H9 (cell line): ENCODE results near the gene ZC3H8. TPM values are rescaled to one million over a fixed set of nuclear protein-coding genes. Genes with fewer than 3 reads are reported as not detected.
"Not testable (repeated sequence)": the region's sequence is repeated elsewhere in the genome, so short reads cannot be mapped to it uniquely, and the experiment has no call there.

ENCODE experiments used
- DNase-seq: peaks from one replicate; pipeline ENCODE4 v3.0.0-alpha.2; 2017
- H2AFZ ChIP-seq: one replicate; pipeline ENCODE4 v1.6.1; 2013; ENCODE audit warnings: mild to moderate bottlenecking, low read length, control low read depth, moderate library complexity
- H2AK5ac ChIP-seq: 2 replicates; pipeline ENCODE4 v1.6.1; 2013; ENCODE audit warnings: low read length, control low read depth, mixed read lengths; ENCODE audit not compliant: insufficient read length
- H2BK120ac ChIP-seq: one replicate; pipeline ENCODE4 v1.6.1; 2013; ENCODE audit warnings: low read depth, mild to moderate bottlenecking, low read length, control low read depth, inconsistent platforms; ENCODE audit not compliant: poor library complexity, severe bottlenecking
- H2BK12ac ChIP-seq: 2 replicates; pipeline ENCODE4 v1.6.1; 2013; ENCODE audit warnings: low read length, control low read depth, mixed read lengths, low read depth; ENCODE audit not compliant: insufficient read length
- H2BK15ac ChIP-seq: 2 replicates; pipeline ENCODE4 v1.6.1; 2013; ENCODE audit warnings: low read depth, low read length, control low read depth
- H2BK20ac ChIP-seq: one replicate; pipeline ENCODE4 v1.6.1; 2013; ENCODE audit warnings: low read depth, mild to moderate bottlenecking, low read length, control low read depth, inconsistent platforms; ENCODE audit not compliant: poor library complexity, severe bottlenecking
- H2BK5ac ChIP-seq: 2 replicates; pipeline ENCODE4 v1.6.1; 2013; ENCODE audit warnings: low read length, control low read depth, mixed read lengths; ENCODE audit not compliant: insufficient read length
- H3K14ac ChIP-seq: 2 replicates; pipeline ENCODE4 v1.6.1; 2013; ENCODE audit warnings: low read length, control low read depth; ENCODE audit not compliant: insufficient read depth
- H3K18ac ChIP-seq: 2 replicates; pipeline ENCODE4 v1.6.1; 2013; ENCODE audit warnings: low read depth, mild to moderate bottlenecking, mixed read lengths, low read length, control low read depth; ENCODE audit not compliant: insufficient read length
- H3K23ac ChIP-seq: 2 replicates; pipeline ENCODE4 v1.6.1; 2013; ENCODE audit warnings: low read length, control low read depth, mixed read lengths, low read depth; ENCODE audit not compliant: insufficient read length
- H3K23me2 ChIP-seq: 2 replicates; pipeline ENCODE4 v1.6.1; 2013; ENCODE audit warnings: low read depth, mild to moderate bottlenecking, mixed read lengths, low read length, control low read depth; ENCODE audit not compliant: insufficient read length, poor library complexity, severe bottlenecking
- H3K27ac ChIP-seq: 2 replicates; pipeline ENCODE4 v1.5.1; 2013; ENCODE audit warnings: low read length, control low read depth, mixed read lengths, low read depth; ENCODE audit not compliant: insufficient read length
- H3K27me3 ChIP-seq: 2 replicates; pipeline ENCODE4 v1.6.1; 2013; ENCODE audit warnings: low read length, control low read depth, inconsistent platforms; ENCODE audit not compliant: insufficient read depth
- H3K4ac ChIP-seq: 2 replicates; pipeline ENCODE4 v1.6.1; 2013; ENCODE audit warnings: low read depth, mild to moderate bottlenecking, control low read depth, inconsistent platforms, low read length, moderate library complexity
- H3K4me1 ChIP-seq: 2 replicates; pipeline ENCODE4 v1.6.1; 2013; ENCODE audit warnings: low read length, control low read depth, inconsistent platforms; ENCODE audit not compliant: insufficient read depth
- H3K4me2 ChIP-seq: 2 replicates; pipeline ENCODE4 v1.6.1; 2013; ENCODE audit warnings: low read length, control low read depth, mixed read lengths; ENCODE audit not compliant: insufficient read length, insufficient read depth
- H3K56ac ChIP-seq: 2 replicates; pipeline ENCODE4 v1.6.1; 2013; ENCODE audit warnings: low read depth, mild to moderate bottlenecking, mixed read lengths, low read length, control low read depth; ENCODE audit not compliant: insufficient read length
- H3K79me1 ChIP-seq: 2 replicates; pipeline ENCODE4 v1.6.1; 2013; ENCODE audit warnings: low read depth, mild to moderate bottlenecking, moderate library complexity, low read length, control low read depth, inconsistent platforms; ENCODE audit not compliant: insufficient read depth, poor library complexity, severe bottlenecking
- H3K79me2 ChIP-seq: 2 replicates; pipeline ENCODE4 v1.6.1; 2013; ENCODE audit warnings: low read length, control low read depth, inconsistent platforms; ENCODE audit not compliant: insufficient read depth
- H3K9ac ChIP-seq: 2 replicates; pipeline ENCODE4 v1.6.1; 2013; ENCODE audit warnings: low read length, control low read depth, mixed read lengths; ENCODE audit not compliant: insufficient read length; ENCODE audit errors: extremely low read depth
- H3K9me3 ChIP-seq: one replicate; pipeline ENCODE4 v1.6.1; 2013; ENCODE audit warnings: low read depth, low read length, inconsistent platforms; ENCODE audit not compliant: control insufficient read depth
- H3T11ph ChIP-seq: one replicate; pipeline ENCODE4 v1.6.1; 2013; ENCODE audit warnings: mild to moderate bottlenecking, low read length, control low read depth, inconsistent platforms
- H4K20me1 ChIP-seq: one replicate; pipeline ENCODE4 v1.6.1; 2013; ENCODE audit not compliant: control insufficient read depth, insufficient read length, insufficient read depth
- H4K5ac ChIP-seq: 2 replicates; pipeline ENCODE4 v1.6.1; 2013; ENCODE audit warnings: low read depth, mild to moderate bottlenecking, mixed read lengths, low read length, control low read depth; ENCODE audit not compliant: insufficient read length
- H4K8ac ChIP-seq: replicated peaks from 2 replicates; pipeline ENCODE4 v1.6.1; 2013; ENCODE audit warnings: low read length, control low read depth, mixed read lengths, low read depth; ENCODE audit not compliant: insufficient read length
- H4K91ac ChIP-seq: 2 replicates; pipeline ENCODE4 v1.6.1; 2013; ENCODE audit warnings: low read depth, mild to moderate bottlenecking, moderate library complexity, mixed read lengths, low read length, control low read depth; ENCODE audit not compliant: insufficient read length
- H3K27ac Mint-ChIP-seq, 3 experiments: 2 replicates in 2 of 3; 3 replicates in 1 of 3; pipeline ENCODE4 v1.8.0; 2020 to 2021; ENCODE audit warnings: mixed read lengths in 3 of 3, mild to moderate bottlenecking in 1 of 3, moderate library complexity in 1 of 3
- H3K27me3 Mint-ChIP-seq: 2 replicates; pipeline ENCODE4 v1.8.0; 2021; ENCODE audit warnings: low read depth, mild to moderate bottlenecking, moderate library complexity, mixed read lengths
- H3K36me3 Mint-ChIP-seq, 3 experiments: 2 replicates in 2 of 3; 3 replicates in 1 of 3; pipeline ENCODE4 v1.8.0; 2020 to 2021; ENCODE audit warnings: low read depth in 3 of 3, mixed read lengths in 3 of 3; ENCODE audit not compliant: insufficient read depth in 1 of 3
- H3K4me1 Mint-ChIP-seq, 2 experiments: 2 replicates each; pipeline ENCODE4 v1.8.0; 2020; ENCODE audit warnings: mixed read lengths in 2 of 2
- H3K4me3 Mint-ChIP-seq, 2 experiments: 2 replicates in 1 of 2; 3 replicates in 1 of 2; pipeline ENCODE4 v1.8.0; 2020 to 2021; ENCODE audit warnings: mild to moderate bottlenecking in 2 of 2, mixed read lengths in 2 of 2, moderate library complexity in 1 of 2
- H3K9me3 Mint-ChIP-seq, 2 experiments: 2 replicates in 1 of 2; 3 replicates in 1 of 2; pipeline ENCODE4 v1.8.0; 2020; ENCODE audit warnings: mild to moderate bottlenecking in 2 of 2, mixed read lengths in 2 of 2, moderate library complexity in 1 of 2
- WGBS: extraction: QIAGEN DNeasy Blood & Tissue Kit; methylation state at CpG from one replicate; pipeline ENCODE4 v1.1.7; 2013; ENCODE audit warnings: missing lambda C conversion rate, low lambda C conversion rate, mixed read lengths; ENCODE audit not compliant: insufficient read length; ENCODE audit errors: extremely low coverage; 5-methylcytosine and 5-hydroxymethylcytosine counted together
- total RNA-seq: library from RNA; stranded (reverse); gene quantifications from 2 replicates; pipeline ENCODE4 v1.2.1, GENCODE V29; 2021

Gene ZC3H8
- total RNA-seq, 1 experiment from 2014 or later = 6.9 TPM

DNA sequence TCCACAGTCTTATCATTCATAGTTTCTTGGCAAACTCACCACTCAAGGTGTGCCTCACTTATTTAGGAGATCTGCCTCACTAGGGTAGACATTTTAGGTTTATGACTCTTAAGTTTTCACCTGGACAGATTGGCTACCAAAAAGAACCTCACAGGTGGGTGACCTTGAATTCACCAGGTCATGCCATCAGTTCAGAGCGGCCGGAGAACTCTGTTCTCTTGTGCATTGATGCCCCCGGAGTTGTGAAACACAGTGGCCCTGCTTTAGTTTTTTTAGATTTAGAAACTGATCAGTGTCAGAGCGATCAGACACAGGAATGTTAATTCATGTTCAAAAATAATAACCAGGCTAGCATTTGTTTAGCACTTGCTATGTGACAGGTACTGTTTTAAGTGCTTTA is 27.2 kb upstream of the ZC3H8 start:
- H3K9ac ChIP-seq, H3K4ac ChIP-seq, H3K4me2 ChIP-seq, H2BK12ac ChIP-seq, H3K56ac ChIP-seq, H3K79me1 ChIP-seq, H2AK5ac ChIP-seq, H4K8ac ChIP-seq, H2BK15ac ChIP-seq, H2BK5ac ChIP-seq, H3K9me3 Mint-ChIP-seq, H4K5ac ChIP-seq, H3K36me3 Mint-ChIP-seq, H3K27me3 ChIP-seq, H3K27me3 Mint-ChIP-seq, H3K27ac Mint-ChIP-seq, H3K9me3 ChIP-seq, H3K23me2 ChIP-seq, H4K91ac ChIP-seq, H3K23ac ChIP-seq, H3K4me1 Mint-ChIP-seq, H4K20me1 ChIP-seq, H3K14ac ChIP-seq, H3K18ac ChIP-seq, DNase-seq, H3K4me1 ChIP-seq, H2BK120ac ChIP-seq, H2AFZ ChIP-seq, H3K4me3 Mint-ChIP-seq, H2BK20ac ChIP-seq, H3T11ph ChIP-seq, H3K79me2 ChIP-seq, H3K27ac ChIP-seq: not testable (repeated sequence)
- WGBS = no CpG with 5 or more reads among the region's 4 CpGs
